CD4-positive, alpha-beta T cell (primary cell): Measurements from ENCODE around the gene PEBP1. TPM values are rescaled to one million over a fixed set of nuclear protein-coding genes. Genes with fewer than 3 reads are reported as not detected.
"Not testable (repeated sequence)": the region's sequence is repeated elsewhere in the genome, so short reads cannot be mapped to it uniquely, and the experiment has no call there.

Experiments used
- ATAC-seq: fragments of 200-7000 bp; cut with Tn5 transposase; one replicate; pipeline ENCODE4 v1.10.0; 2022; ENCODE audit warnings: mild to moderate bottlenecking; ENCODE audit not compliant: poor library complexity
- CTCF ChIA-PET: fragments of 350-600 bp; sonication (Branson Sonifier 250); formaldehyde crosslinking; loops from one replicate; lab custom pipeline; 2021; ENCODE audit warnings: antibody characterized with exemption, inconsistent platforms; lab: Charles Lee
- POLR2A ChIA-PET: fragments of 350-600 bp; sonication (Branson Sonifier 250); formaldehyde crosslinking; loops from one replicate; lab custom pipeline; 2021; ENCODE audit warnings: antibody characterized with exemption, inconsistent platforms; lab: Charles Lee
- DNase-seq, 14 experiments: peaks; one replicate each; pipeline ENCODE4 v3.0.0-alpha.2; 2013 to 2020; ENCODE audit warnings: mixed read lengths in 2 of 14
- H3K27ac ChIP-seq, 2 donors: one replicate each; pipeline versions ENCODE4 v1.5.1 to v1.7.0; 2013; ENCODE audit warnings: low read length in 2 of 2, low read depth in 1 of 2, mild to moderate bottlenecking in 1 of 2
- H3K27me3 ChIP-seq, 2 experiments: 1 replicate in 1 of 2; 2 replicates in 1 of 2; pipeline versions ENCODE4 v1.6.1 to v1.7.0; 2013; ENCODE audit warnings: low read length in 2 of 2, control low read depth in 1 of 2, mild to moderate bottlenecking in 1 of 2, moderate library complexity in 1 of 2; ENCODE audit not compliant: insufficient read depth in 2 of 2, control insufficient read depth in 1 of 2
- H3K36me3 ChIP-seq: one replicate; pipeline ENCODE4 v1.6.1; 2013; ENCODE audit warnings: low read length, control low read depth; ENCODE audit not compliant: insufficient read depth
- H3K4me1 ChIP-seq: one replicate; pipeline ENCODE4 v1.6.1; 2013; ENCODE audit warnings: low read length, control low read depth; ENCODE audit not compliant: insufficient read depth
- H3K4me3 ChIP-seq: one replicate; pipeline ENCODE4 v1.5.1; 2013; ENCODE audit warnings: mild to moderate bottlenecking, low read length, moderate library complexity
- H3K9me3 ChIP-seq, 2 experiments: 1 replicate in 1 of 2; 2 replicates in 1 of 2; pipeline versions ENCODE4 v1.6.1 to v1.7.0; 2013; ENCODE audit warnings: low read length in 2 of 2, mild to moderate bottlenecking in 2 of 2, control low read depth in 1 of 2, moderate library complexity in 1 of 2; ENCODE audit not compliant: control insufficient read depth in 1 of 2, insufficient read depth in 1 of 2
- H3K27ac Mint-ChIP-seq: one replicate; pipeline ENCODE4 v1.8.0; 2020; ENCODE audit warnings: mixed read lengths
- H3K27me3 Mint-ChIP-seq: one replicate; pipeline ENCODE4 v1.8.0; 2021; ENCODE audit warnings: mixed read lengths
- H3K36me3 Mint-ChIP-seq: one replicate; pipeline ENCODE4 v1.8.0; 2021; ENCODE audit warnings: low read depth, mixed read lengths
- H3K4me1 Mint-ChIP-seq: one replicate; pipeline ENCODE4 v1.8.0; 2021; ENCODE audit warnings: low read depth, mixed read lengths
- H3K4me3 Mint-ChIP-seq: one replicate; pipeline ENCODE4 v1.8.0; 2020; ENCODE audit warnings: mild to moderate bottlenecking, mixed read lengths
- H3K9me3 Mint-ChIP-seq: one replicate; pipeline ENCODE4 v1.8.0; 2020; ENCODE audit warnings: mixed read lengths
- intact Hi-C, 2 experiments: fragments of 100-400 bp; cut with DNase I in 1 of 2; cut with micrococcal nuclease in 1 of 2; formaldehyde crosslinking; loops; one replicate each; pipeline versions ENCODE4 v1.15.1 to v1.9.0; 2023 to 2025; cut with DNase I, micrococcal nuclease
- total RNA-seq, 174 experiments: library from RNA in 2 of 174; stranded (reverse) in 2 of 174; gene quantifications; one replicate each; pipeline ENCODE4 v1.2.3 and lab custom pipeline; 2021 to 2026
- TF ChIP-seq, protein P1 (sequence below): fragments of 200-600 bp; IDR thresholded peaks from one replicate; pipeline ENCODE4 v1.8.0; 2022; ENCODE audit warnings: antibody characterized with exemption, mild to moderate bottlenecking

Gene PEBP1
- total RNA-seq, 2 experiments from 2014 or later, result 116 to 119 TPM

DNA sequence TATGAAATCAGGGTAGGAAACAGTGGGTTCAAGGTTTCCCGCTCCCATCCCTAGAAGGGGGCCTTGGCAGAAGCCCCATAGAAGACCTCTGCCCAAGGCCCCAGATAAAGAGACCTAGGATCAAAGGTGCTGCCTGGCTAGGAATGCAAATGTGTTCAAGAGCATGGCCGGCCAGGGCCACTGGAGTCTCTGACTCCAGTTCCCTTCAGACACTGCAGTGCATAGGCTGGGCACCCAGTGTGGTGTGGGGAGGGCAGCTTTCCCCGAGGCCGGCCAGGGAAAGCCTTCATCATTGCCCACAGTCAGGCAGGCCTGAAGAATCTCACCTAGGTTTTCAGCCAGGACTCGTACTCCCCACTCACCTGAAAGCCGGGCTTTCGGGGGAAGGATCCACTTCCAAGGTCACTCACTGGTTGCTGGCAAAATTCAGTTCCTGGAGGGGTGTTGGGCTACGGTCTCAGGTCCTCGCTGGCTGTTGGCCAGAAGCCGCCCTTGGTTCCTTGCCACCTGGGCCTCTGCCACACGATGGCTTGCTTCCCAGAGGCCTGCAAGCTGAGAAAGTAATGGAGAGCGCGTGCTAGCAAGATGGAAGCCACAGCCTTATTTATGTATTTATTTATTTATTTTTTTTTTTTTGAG lies 9.7 kb upstream of the PEBP1 start:
- no peak overlapping the region for H3K4me3 Mint-ChIP-seq
- Histone ChIP-seq H3K27me3 (no peaks in the 10 kb centered on the region), H3K27ac (no peak overlapping the region), H3K36me3 (no peaks in the 10 kb centered on the region), H3K4me1 (no peaks in the 10 kb centered on the region), H3K4me3 (no peak overlapping the region), H3K9me3 (no peaks in the 10 kb centered on the region)
- H3K4me1 Mint-ChIP-seq, result no peaks in the 10 kb centered on the region
- TF ChIP-seq, protein P1, sequence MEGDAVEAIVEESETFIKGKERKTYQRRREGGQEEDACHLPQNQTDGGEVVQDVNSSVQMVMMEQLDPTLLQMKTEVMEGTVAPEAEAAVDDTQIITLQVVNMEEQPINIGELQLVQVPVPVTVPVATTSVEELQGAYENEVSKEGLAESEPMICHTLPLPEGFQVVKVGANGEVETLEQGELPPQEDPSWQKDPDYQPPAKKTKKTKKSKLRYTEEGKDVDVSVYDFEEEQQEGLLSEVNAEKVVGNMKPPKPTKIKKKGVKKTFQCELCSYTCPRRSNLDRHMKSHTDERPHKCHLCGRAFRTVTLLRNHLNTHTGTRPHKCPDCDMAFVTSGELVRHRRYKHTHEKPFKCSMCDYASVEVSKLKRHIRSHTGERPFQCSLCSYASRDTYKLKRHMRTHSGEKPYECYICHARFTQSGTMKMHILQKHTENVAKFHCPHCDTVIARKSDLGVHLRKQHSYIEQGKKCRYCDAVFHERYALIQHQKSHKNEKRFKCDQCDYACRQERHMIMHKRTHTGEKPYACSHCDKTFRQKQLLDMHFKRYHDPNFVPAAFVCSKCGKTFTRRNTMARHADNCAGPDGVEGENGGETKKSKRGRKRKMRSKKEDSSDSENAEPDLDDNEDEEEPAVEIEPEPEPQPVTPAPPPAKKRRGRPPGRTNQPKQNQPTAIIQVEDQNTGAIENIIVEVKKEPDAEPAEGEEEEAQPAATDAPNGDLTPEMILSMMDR, result no peak
- CTCF ChIA-PET, result no interaction called here
- no peak for DNase-seq
- H3K36me3 Mint-ChIP-seq, result no peaks in the 10 kb centered on the region
- H3K9me3 Mint-ChIP-seq, result no peaks in the 10 kb centered on the region
- intact Hi-C loops, result loop anchor here in 1 of 2 experiments (10.0 kb wide), 1 partner anchor 251 kb away; no protein-coding TSS in a partner anchor
- H3K27me3 Mint-ChIP-seq, result no peaks in the 10 kb centered on the region
- no peak for ATAC-seq
- POLR2A ChIA-PET, result no interaction called here
- no peak overlapping the region for H3K27ac Mint-ChIP-seq

GRCh38 chr12:118127867-118128266 lies 8.1 kb upstream of the PEBP1 start:
- CTCF ChIA-PET, result no interaction called here

DNA sequence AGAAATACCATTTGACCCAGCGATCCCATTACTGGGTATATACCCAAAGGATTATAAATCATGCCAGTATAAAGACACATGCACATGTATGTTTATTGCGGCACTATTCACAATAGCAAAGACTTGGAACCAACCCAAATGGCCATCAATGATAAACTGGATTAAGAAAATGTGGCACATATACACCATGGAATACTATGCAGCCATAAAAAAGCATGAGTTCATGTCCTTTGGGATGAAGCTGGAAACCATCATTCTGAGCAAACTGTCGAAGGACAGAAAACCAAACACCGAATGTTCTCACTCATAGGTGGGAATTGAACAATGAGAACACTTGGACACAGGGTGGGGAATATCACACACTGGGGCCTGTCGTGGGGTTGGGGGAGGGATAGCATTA lies 6.5 kb upstream of the PEBP1 start:
- CTCF ChIA-PET, POLR2A ChIA-PET, H3K36me3 Mint-ChIP-seq, H3K4me1 Mint-ChIP-seq, H3K4me1 ChIP-seq, H3K27me3 Mint-ChIP-seq, H3K27me3 ChIP-seq, H3K9me3 Mint-ChIP-seq, DNase-seq, H3K27ac Mint-ChIP-seq, H3K36me3 ChIP-seq, ATAC-seq, H3K9me3 ChIP-seq, H3K27ac ChIP-seq, H3K4me3 ChIP-seq, H3K4me3 Mint-ChIP-seq: not testable (repeated sequence)
- intact Hi-C loops, result loop anchor here in 1 of 2 experiments (10.0 kb wide), 1 partner anchor 255 kb away; no protein-coding TSS in a partner anchor

More at GRCh38 chr12:118127867-118128266, 8.1 kb upstream of the PEBP1 start:
- H3K4me3 ChIP-seq, result no peak overlapping the region
- peaks cover 3% of the 10 kb centered on the region for H3K4me1 ChIP-seq
- Mint-ChIP-seq H3K27ac (no peak overlapping the region), H3K4me3 (no peak overlapping the region), H3K9me3 (no peaks in the 10 kb centered on the region), H3K4me1 (peaks cover 5% of the 10 kb centered on the region), H3K27me3 (no peaks in the 10 kb centered on the region), H3K36me3 (no peaks in the 10 kb centered on the region)
- intact Hi-C loops, result loop anchor here in 1 of 2 experiments (10.0 kb wide), 1 partner anchor 253 kb away; no protein-coding TSS in a partner anchor
- H3K27ac ChIP-seq, result no peak overlapping the region
- TF ChIP-seq, protein P1, result no peak
- H3K36me3 ChIP-seq, result no peaks in the 10 kb centered on the region
- DNase-seq (no peak), ATAC-seq (no peak)
- POLR2A ChIA-PET, result interaction anchor here (1.6 kb wide), 1 partner anchor 8 kb away, joined by 8 read pairs; the partner anchor contains the start of gene PEBP1
- H3K9me3 ChIP-seq, result no peaks in the 10 kb centered on the region
- H3K27me3 ChIP-seq, result no peaks in the 10 kb centered on the region
